WTC11 (cell line): ENCODE results near the gene RAB18.
"Not testable (repeated sequence)": the region's sequence is repeated elsewhere in the genome, so short reads cannot be mapped to it uniquely, and the experiment has no call there.

Source experiments
- CTCF ChIP-seq: fragments of 200-600 bp; IDR thresholded peaks from 2 replicates; pipeline ENCODE4 v1.8.0; 2022; ENCODE audit warnings: antibody characterized with exemption
- KAT7 ChIP-seq: sonication (generic); formaldehyde crosslinking; IDR thresholded peaks from 2 replicates; pipeline ENCODE4 v1.8.1; 2023; ENCODE audit warnings: missing genetic modification reagents, mild to moderate bottlenecking, borderline replicate concordance
- NFATC4 ChIP-seq: fragments of 250-450 bp; sonication (Bioruptor Pico); IDR thresholded peaks from 2 replicates; pipeline ENCODE4 v1.9.0; 2021; ENCODE audit warnings: mild to moderate bottlenecking
- TP53 ChIP-seq: sonication (generic); formaldehyde crosslinking; IDR thresholded peaks from 2 replicates; pipeline ENCODE4 v1.8.1; 2023; ENCODE audit warnings: mild to moderate bottlenecking, missing genetic modification reagents
- ZNF121 ChIP-seq: sonication (generic); formaldehyde crosslinking; IDR thresholded peaks from 2 replicates; pipeline ENCODE4 v1.8.0; 2023; ENCODE audit warnings: missing genetic modification reagents
- TF ChIP-seq, protein P1 (sequence below): sonication (generic); formaldehyde crosslinking; IDR thresholded peaks from 2 replicates; pipeline ENCODE4 v1.8.1; 2023; ENCODE audit warnings: mild to moderate bottlenecking, missing genetic modification reagents, moderate library complexity
- TF ChIP-seq, protein P2 (sequence below): sonication (generic); formaldehyde crosslinking; IDR thresholded peaks from 2 replicates; pipeline ENCODE4 v1.8.1; 2022; ENCODE audit warnings: low read depth, missing genetic modification reagents, borderline replicate concordance

- not testable (repeated sequence) for TF ChIP-seq CTCF; NFATC4 (CRISPR knock-in tag); KAT7 (CRISPR knock-in tag); TP53 (CRISPR knock-in tag); ZNF121 (CRISPR knock-in tag)
- TF ChIP-seq, protein P1, sequence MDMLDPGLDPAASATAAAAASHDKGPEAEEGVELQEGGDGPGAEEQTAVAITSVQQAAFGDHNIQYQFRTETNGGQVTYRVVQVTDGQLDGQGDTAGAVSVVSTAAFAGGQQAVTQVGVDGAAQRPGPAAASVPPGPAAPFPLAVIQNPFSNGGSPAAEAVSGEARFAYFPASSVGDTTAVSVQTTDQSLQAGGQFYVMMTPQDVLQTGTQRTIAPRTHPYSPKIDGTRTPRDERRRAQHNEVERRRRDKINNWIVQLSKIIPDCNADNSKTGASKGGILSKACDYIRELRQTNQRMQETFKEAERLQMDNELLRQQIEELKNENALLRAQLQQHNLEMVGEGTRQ (CRISPR knock-in tag), result peak; percentile 8; the same call in 1 of the 2 replicates
- TF ChIP-seq, protein P2, sequence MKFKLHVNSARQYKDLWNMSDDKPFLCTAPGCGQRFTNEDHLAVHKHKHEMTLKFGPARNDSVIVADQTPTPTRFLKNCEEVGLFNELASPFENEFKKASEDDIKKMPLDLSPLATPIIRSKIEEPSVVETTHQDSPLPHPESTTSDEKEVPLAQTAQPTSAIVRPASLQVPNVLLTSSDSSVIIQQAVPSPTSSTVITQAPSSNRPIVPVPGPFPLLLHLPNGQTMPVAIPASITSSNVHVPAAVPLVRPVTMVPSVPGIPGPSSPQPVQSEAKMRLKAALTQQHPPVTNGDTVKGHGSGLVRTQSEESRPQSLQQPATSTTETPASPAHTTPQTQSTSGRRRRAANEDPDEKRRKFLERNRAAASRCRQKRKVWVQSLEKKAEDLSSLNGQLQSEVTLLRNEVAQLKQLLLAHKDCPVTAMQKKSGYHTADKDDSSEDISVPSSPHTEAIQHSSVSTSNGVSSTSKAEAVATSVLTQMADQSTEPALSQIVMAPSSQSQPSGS (CRISPR knock-in tag), result not testable (repeated sequence)
These were observed 72.9 kb downstream of the RAB18 start for GRCh38 chr10:27577038-27577437.
